A673 (cell line): Measurements from ENCODE around the gene CLCN5. TPM values are rescaled to one million over a fixed set of nuclear protein-coding genes. Genes with fewer than 3 reads are reported as not detected.

ENCODE experiments used
- Bru-seq: library from RNA; stranded (reverse); fragments of 400-500 nt; gene quantifications from one replicate; lab custom pipeline; 2021; lab: Mats Ljungman, UMichigan
- BruChase-seq, 2 experiments: library from RNA; stranded (reverse); fragments of 400-500 nt; gene quantifications; one replicate each; lab custom pipeline; 2021; lab: Mats Ljungman, UMichigan
- BruUV-seq: library from RNA; stranded (reverse); fragments of 400-500 nt; replicated peaks from 2 replicates; lab custom pipeline; 2021; lab: Mats Ljungman, UMichigan
- CTCF ChIA-PET: fragments of 300-600 bp; sonication (Branson Sonifier 250); formaldehyde crosslinking; loops from one replicate; lab custom pipeline; 2022; ENCODE audit warnings: antibody characterized with exemption; lab: Charles Lee
- POLR2A ChIA-PET: fragments of 300-600 bp; sonication (Branson Sonifier 250); formaldehyde crosslinking; loops from one replicate; lab custom pipeline; 2022; ENCODE audit warnings: antibody characterized with exemption; ENCODE audit not compliant: low non-redundant PET; lab: Charles Lee
- DNase-seq: peaks from one replicate; pipeline ENCODE4 v3.0.0-alpha.2; 2015; ENCODE audit warnings: low spot score
- H3K27ac ChIP-seq: fragments of 200-600 bp; sonication (generic); 2 replicates; pipeline ENCODE4 v1.5.1; 2016; ENCODE audit warnings: mixed run types, low read depth, mild to moderate bottlenecking, mixed read lengths, antibody characterized with exemption, low read length; ENCODE audit not compliant: poor library complexity, severe bottlenecking
- H3K27me3 ChIP-seq: fragments of 200-600 bp; sonication (generic); replicated peaks from 2 replicates; pipeline ENCODE4 v1.6.1; 2017; ENCODE audit warnings: mixed run types, low read depth, mild to moderate bottlenecking, mixed read lengths, antibody characterized with exemption, low read length; ENCODE audit not compliant: insufficient read depth, poor library complexity
- H3K36me3 ChIP-seq: fragments of 200-600 bp; sonication (generic); 2 replicates; pipeline ENCODE4 v1.6.1; 2016; ENCODE audit warnings: mixed run types, mild to moderate bottlenecking, mixed read lengths, antibody characterized with exemption, low read length; ENCODE audit not compliant: insufficient read depth, poor library complexity, severe bottlenecking
- H3K4me1 ChIP-seq: fragments of 200-600 bp; sonication (generic); 2 replicates; pipeline ENCODE4 v1.6.1; 2017; ENCODE audit warnings: mixed run types, mild to moderate bottlenecking, mixed read lengths, antibody characterized with exemption, low read length; ENCODE audit not compliant: insufficient read depth, poor library complexity, severe bottlenecking
- H3K4me3 ChIP-seq: fragments of 200-600 bp; sonication (generic); 2 replicates; pipeline ENCODE4 v1.5.1; 2016; ENCODE audit warnings: low read depth, mixed run types, mild to moderate bottlenecking, mixed read lengths, low read length; ENCODE audit not compliant: poor library complexity, severe bottlenecking
- H3K9me3 ChIP-seq: fragments of 200-600 bp; sonication (generic); 2 replicates; pipeline ENCODE4 v1.6.1; 2016; ENCODE audit warnings: mixed run types, low read depth, mild to moderate bottlenecking, mixed read lengths, antibody characterized with exemption, low read length; ENCODE audit not compliant: poor library complexity, severe bottlenecking
- EZH2 ChIP-seq: fragments of 200-600 bp; sonication (generic); IDR thresholded peaks from 2 replicates; pipeline ENCODE4 v1.6.1; 2017; ENCODE audit warnings: borderline replicate concordance, low read depth, mild to moderate bottlenecking, mixed read lengths, antibody characterized with exemption, low read length; ENCODE audit not compliant: poor library complexity, severe bottlenecking
- intact Hi-C: fragments of 100-400 bp; cut with micrococcal nuclease; formaldehyde crosslinking; loops from one replicate; pipeline ENCODE4 v1.10.0; 2022; ENCODE audit not compliant: unreplicated experiment
- long read RNA-seq: library from polyadenylated mRNA; stranded (forward); transcript quantifications from one replicate; pipeline ENCODE4 v2.0.0, GENCODE V29; 2022
- total RNA-seq: library from RNA; stranded (reverse); gene quantifications from 2 replicates; pipeline ENCODE4 v1.2.3, GENCODE V29; 2021
- TF ChIP-seq, protein P1 (sequence below): fragments of 300-800, 200-600 bp; sonication (generic); conservative IDR thresholded peaks from 2 replicates; pipeline ENCODE4 v1.5.1; 2017; ENCODE audit warnings: low read depth, mild to moderate bottlenecking, antibody characterized with exemption, low read length, moderate library complexity, mixed read lengths

Gene CLCN5
- 21.4 and 25.3 TPM in 2 replicates for total RNA-seq
- percentile 74 among the genes with signal in this experiment for Bru-seq, nascent RNA
- BruChase-seq, experiment 1, labeled RNA remaining after a 2-hour chase = percentile 71 among the genes with signal in this experiment
- BruChase-seq, experiment 2, labeled RNA remaining after a 6-hour chase = percentile 74 among the genes with signal in this experiment
- long read RNA-seq, full-length matches to known transcripts = 14 of 43 reads
- long read RNA-seq, partial matches to known transcripts = 1 of 43 reads
- long read RNA-seq, other reads (novel, unspliced or antisense) = 28 of 43 reads

DNA sequence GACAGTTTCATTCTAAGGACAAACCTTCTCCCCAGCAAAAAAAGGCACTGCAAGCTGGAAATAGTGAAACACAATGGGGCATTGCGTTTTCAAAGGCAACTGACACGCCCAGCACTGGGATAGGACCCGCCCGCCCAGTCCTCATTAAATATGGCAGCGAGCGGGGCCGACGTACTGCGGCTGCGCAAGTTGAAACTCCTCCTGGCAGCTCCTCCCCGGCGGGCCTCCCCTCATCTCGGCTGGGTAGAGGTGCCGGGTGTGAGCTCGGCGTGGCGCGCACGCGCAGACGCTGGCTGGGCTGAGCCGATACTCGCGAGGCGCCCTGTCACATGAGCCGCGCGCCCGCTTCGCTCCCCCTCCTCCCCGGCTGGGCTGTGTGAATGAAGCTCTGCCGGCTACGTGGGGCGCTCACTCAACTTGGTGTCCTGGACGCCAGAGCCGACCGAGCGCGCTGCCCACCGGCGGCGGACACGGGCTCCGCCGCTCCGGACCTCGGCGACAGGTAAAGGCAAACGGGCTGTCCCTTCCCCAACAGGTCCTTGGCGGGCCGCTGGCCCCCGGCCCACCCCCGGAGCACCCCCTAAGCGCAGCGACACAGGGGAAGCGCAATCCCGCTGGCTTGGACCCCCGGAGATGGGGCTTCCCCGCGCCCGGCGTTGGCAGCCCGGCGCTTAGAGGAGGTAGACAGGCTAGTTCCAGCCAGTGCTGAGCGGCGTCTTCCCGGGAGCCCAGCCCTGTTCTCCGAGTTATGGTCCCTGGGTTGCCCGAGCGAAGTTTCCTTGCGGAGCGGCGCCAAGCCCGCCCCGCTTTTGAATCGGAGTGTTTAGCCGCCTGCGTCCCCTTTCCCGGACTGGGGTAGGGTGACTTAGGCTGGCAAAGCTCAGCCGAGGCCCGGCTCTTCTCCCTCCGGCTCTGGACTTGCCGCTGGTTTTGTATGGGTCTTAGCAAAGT lies at the start of gene CLCN5:
TSS of gene CLCN5 (plus strand) at position 306 of the 951 bp plus-strand sequence. CDS start 2,703 bp downstream, outside the sequence.
- DNase-seq = peak; percentile 96
- no TSS peak for BruUV-seq
- ChIA-PET POLR2A (no interaction called here), CTCF (no interaction called here)
- no peaks in the 10 kb centered on the region for H3K9me3 ChIP-seq
- intact Hi-C loops = loop anchor here (10.0 kb wide), 1 partner anchor 762 kb away; no protein-coding TSS in a partner anchor
- peaks cover 7% of the 10 kb centered on the region for H3K4me1 ChIP-seq
- H3K27me3 ChIP-seq = no peaks in the 10 kb centered on the region
- peak within 1 kb of the TSS; percentile 69 for H3K4me3 ChIP-seq
- peak within 1 kb of the TSS; percentile 79 for H3K27ac ChIP-seq
- no peaks in the 10 kb centered on the region for H3K36me3 ChIP-seq
- no peak for TF ChIP-seq EZH2
- TF ChIP-seq, protein P1, sequence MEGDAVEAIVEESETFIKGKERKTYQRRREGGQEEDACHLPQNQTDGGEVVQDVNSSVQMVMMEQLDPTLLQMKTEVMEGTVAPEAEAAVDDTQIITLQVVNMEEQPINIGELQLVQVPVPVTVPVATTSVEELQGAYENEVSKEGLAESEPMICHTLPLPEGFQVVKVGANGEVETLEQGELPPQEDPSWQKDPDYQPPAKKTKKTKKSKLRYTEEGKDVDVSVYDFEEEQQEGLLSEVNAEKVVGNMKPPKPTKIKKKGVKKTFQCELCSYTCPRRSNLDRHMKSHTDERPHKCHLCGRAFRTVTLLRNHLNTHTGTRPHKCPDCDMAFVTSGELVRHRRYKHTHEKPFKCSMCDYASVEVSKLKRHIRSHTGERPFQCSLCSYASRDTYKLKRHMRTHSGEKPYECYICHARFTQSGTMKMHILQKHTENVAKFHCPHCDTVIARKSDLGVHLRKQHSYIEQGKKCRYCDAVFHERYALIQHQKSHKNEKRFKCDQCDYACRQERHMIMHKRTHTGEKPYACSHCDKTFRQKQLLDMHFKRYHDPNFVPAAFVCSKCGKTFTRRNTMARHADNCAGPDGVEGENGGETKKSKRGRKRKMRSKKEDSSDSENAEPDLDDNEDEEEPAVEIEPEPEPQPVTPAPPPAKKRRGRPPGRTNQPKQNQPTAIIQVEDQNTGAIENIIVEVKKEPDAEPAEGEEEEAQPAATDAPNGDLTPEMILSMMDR = no peak

DNA sequence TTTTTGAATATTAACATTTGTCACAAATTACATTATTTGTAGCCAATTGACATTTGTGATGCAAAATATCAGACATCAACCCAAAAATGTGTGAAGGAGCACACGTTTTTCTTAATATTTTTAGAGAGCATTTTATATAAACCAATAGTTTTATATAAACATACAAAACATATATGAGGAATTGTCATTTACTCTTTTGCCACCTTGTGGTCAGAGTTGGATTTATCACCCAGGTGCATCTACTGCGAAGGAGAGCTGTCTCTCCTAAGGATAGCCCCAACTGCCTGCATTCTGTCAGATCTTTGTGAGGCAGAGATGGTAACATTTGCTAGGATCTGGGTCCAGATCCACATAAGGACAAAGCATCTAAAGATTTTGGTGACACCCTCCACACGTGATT lies 45.6 kb upstream of the CLCN5 start:
- intact Hi-C loops = loop anchor here (1.0 kb wide), 1 partner anchor 36 kb away; no protein-coding TSS in a partner anchor
- POLR2A ChIA-PET = no interaction called here
- Histone ChIP-seq H3K36me3 (no peaks in the 10 kb centered on the region), H3K4me1 (no peaks in the 10 kb centered on the region), H3K27me3 (no peaks in the 10 kb centered on the region), H3K4me3 (no peak overlapping the region), H3K27ac (no peak overlapping the region), H3K9me3 (no peaks in the 10 kb centered on the region)
- CTCF ChIA-PET = interaction anchor here (0.6 to 0.7 kb wide), 2 partner anchors 11 to 36 kb away, joined by 3 to 4 read pairs; no protein-coding TSS in a partner anchor
- peak; percentile 49 for DNase-seq
- no TSS peak for BruUV-seq
- TF ChIP-seq, protein P1 = peak; percentile 63
- no peak for TF ChIP-seq EZH2

DNA sequence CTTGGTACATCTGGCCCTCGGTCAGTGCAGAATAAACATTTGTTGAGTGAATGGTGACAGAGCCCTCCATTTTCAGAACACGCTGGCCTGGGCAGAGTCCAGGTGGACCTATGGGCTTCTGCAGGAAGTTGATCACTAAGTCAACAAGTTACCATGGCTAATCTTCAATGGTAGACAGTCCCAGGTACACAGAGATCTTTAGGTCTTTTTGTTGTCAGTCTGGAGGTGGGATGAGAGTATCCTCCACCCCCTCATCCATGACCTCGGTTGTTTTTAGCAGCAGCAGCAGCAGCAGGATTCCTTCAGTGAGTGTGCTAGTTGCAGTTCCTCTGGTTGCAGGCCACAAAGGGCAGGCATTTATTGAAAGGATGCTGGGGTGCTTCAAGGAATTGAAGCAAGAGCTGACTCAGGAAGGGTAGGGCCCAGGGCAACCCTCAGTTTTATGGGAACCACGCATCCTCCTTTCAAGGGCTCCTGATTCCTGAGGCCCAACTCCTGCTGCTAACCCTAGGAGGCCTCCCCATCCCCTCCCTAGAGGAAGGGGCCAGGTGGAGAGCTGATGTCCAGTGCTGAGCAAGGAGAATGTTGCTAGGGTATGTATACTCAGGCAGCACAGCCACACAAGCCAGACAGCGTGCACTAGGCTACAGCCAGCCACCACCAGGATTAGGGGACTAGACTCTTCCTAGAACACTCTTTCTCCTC lies 44.8 kb upstream of the CLCN5 start:
- Histone ChIP-seq H3K4me3 (no peak overlapping the region), H3K27me3 (no peaks in the 10 kb centered on the region), H3K9me3 (no peaks in the 10 kb centered on the region), H3K4me1 (no peaks in the 10 kb centered on the region), H3K27ac (no peak overlapping the region), H3K36me3 (no peaks in the 10 kb centered on the region)
- DNase-seq = no peak
- no TSS peak for BruUV-seq
- POLR2A ChIA-PET = no interaction called here
- TF ChIP-seq, protein P1 = no peak
- TF ChIP-seq EZH2 = no peak
- intact Hi-C loops = no loop called here
- CTCF ChIA-PET = interaction anchor here (0.6 to 1.0 kb wide), 3 partner anchors 12 to 328 kb away, joined by 3 to 4 read pairs (median 3); no protein-coding TSS in a partner anchor
